Measurements from ENCODE around the gene PLG.
"Not testable (repeated sequence)": the region's sequence is repeated elsewhere in the genome, so short reads cannot be mapped to it uniquely, and the experiment has no call there.

Gene PLG

GRCh38 chr6:160780656-160781055, 78.6 kb downstream of the PLG start:
- DNase-seq: not testable (repeated sequence)

GRCh38 chr6:160781298-160781697, 79.3 kb downstream of the PLG start:
- DNase-seq: no peak

GRCh38 chr6:160782228-160782627, 80.2 kb downstream of the PLG start:
- DNase-seq: no peak

GRCh38 chr6:160783741-160784140, 81.7 kb downstream of the PLG start:
- DNase-seq: no peak

GRCh38 chr6:160788126-160788525, 86.1 kb downstream of the PLG start:
- DNase-seq: not testable (repeated sequence)

- no peak for DNase-seq
Observed at GRCh38 chr6:160788806-160789205, 86.8 kb downstream of the PLG start.

GRCh38 chr6:160789263-160790027, 87.4 kb downstream of the PLG start:
- DNase-seq: no peak

GRCh38 chr6:160790028-160790792, 88.2 kb downstream of the PLG start:
- DNase-seq: no peak

- DNase-seq: no peak
Observed at GRCh38 chr6:160791459-160791858, 89.4 kb downstream of the PLG start.

GRCh38 chr6:160791981-160792418, 90.0 kb downstream of the PLG start:
- DNase-seq: no peak

GRCh38 chr6:160792708-160793107, 90.7 kb downstream of the PLG start:
- DNase-seq: no peak

GRCh38 chr6:160793652-160794051, 91.6 kb downstream of the PLG start:
- DNase-seq: no peak

GRCh38 chr6:160795721-160796120, 93.7 kb downstream of the PLG start:
- no peak for DNase-seq

- DNase-seq: no peak
Observed at GRCh38 chr6:160798625-160799024, 96.6 kb downstream of the PLG start.

- no peak for DNase-seq
Observed at GRCh38 chr6:160799801-160800506, 97.9 kb downstream of the PLG start.

- no peak for DNase-seq
Observed at GRCh38 chr6:160801418-160801817, 99.4 kb downstream of the PLG start.

GRCh38 chr6:160802049-160802448, 100.0 kb downstream of the PLG start:
- DNase-seq: not testable (repeated sequence)
